ENCODE results near the gene DCAF10.
"Not testable (repeated sequence)": the region's sequence is repeated elsewhere in the genome, so short reads cannot be mapped to it uniquely, and the experiment has no call there.

DCAF10 gene

GRCh38 chr9:37909836-37910235 lies 109.2 kb downstream of the DCAF10 start:
- not testable (repeated sequence) for H3K9me3 ChIP-seq (ENCODE audit: low read length); H3K27me3 ChIP-seq (ENCODE audit: insufficient read depth, low read length); H2AFZ ChIP-seq (ENCODE audit: low read depth, low read length); H3K4me3 ChIP-seq (ENCODE audit: low read length); H3K36me3 ChIP-seq (ENCODE audit: insufficient read depth, low read length); H3K4me1 ChIP-seq (ENCODE audit: insufficient read depth, low read length)

- Histone ChIP-seq H3K4me3 (ENCODE audit: low read length) (no peak overlapping the region), H2AFZ (ENCODE audit: low read depth, low read length) (no peak overlapping the region), H3K4me1 (ENCODE audit: insufficient read depth, low read length) (no peaks in the 10 kb centered on the region), H3K9me3 (ENCODE audit: low read length) (no peaks in the 10 kb centered on the region), H3K27me3 (ENCODE audit: insufficient read depth, low read length) (no peaks in the 10 kb centered on the region), H3K36me3 (ENCODE audit: insufficient read depth, low read length) (no peaks in the 10 kb centered on the region)
These were observed 109.7 kb downstream of the DCAF10 start for GRCh38 chr9:37910271-37910670.

GRCh38 chr9:37911271-37911681 lies 110.7 kb downstream of the DCAF10 start:
- no peaks in the 10 kb centered on the region for H3K4me1 ChIP-seq (ENCODE audit: insufficient read depth, low read length)
- no peak overlapping the region for H2AFZ ChIP-seq (ENCODE audit: low read depth, low read length)
- H3K4me3 ChIP-seq (ENCODE audit: low read length) = no peak overlapping the region
- H3K9me3 ChIP-seq (ENCODE audit: low read length) = no peaks in the 10 kb centered on the region
- H3K36me3 ChIP-seq (ENCODE audit: insufficient read depth, low read length) = no peaks in the 10 kb centered on the region
- no peaks in the 10 kb centered on the region for H3K27me3 ChIP-seq (ENCODE audit: insufficient read depth, low read length)

DNA sequence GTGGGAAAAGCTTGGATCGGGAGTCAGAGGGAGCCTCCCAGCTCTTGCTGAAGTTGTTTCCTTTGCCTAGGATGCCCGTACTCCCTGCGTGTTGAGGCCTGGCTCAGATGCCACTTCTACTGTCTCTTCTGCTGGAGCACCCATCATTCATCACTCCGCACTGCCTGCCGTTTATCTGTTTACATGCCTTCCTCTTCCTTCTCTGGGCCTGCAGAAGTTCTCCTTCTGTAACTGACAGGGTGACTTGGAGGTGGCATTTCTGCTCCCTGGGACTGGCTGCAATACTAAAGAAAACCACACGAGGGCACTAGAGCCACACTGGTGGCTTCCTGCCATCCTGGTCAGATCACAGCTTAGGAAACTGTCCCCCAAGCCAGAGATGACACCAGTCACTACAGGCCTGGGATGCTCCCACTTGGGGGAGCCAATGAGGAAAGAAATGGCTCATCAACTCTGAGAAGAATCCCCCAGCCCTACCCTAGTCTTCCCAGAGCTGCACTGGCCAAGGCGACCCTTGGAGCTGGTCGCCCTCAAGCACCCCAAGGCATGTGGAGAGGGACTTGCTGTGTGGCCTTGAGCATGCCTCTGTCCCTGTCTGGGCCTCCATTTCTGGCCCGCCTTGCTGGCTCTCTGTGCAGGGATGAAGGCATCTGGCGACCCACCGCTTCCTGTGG lies 113.0 kb downstream of the DCAF10 start:
- Histone ChIP-seq H3K27me3 (ENCODE audit: insufficient read depth, low read length) (no peaks in the 10 kb centered on the region), H3K4me3 (ENCODE audit: low read length) (no peak overlapping the region), H3K36me3 (ENCODE audit: insufficient read depth, low read length) (no peaks in the 10 kb centered on the region), H3K4me1 (ENCODE audit: insufficient read depth, low read length) (peaks cover 7% of the 10 kb centered on the region), H2AFZ (ENCODE audit: low read depth, low read length) (no peak overlapping the region), H3K9me3 (ENCODE audit: low read length) (no peaks in the 10 kb centered on the region)

GRCh38 chr9:37914154-37914551 lies 113.6 kb downstream of the DCAF10 start:
- Histone ChIP-seq H3K4me1 (ENCODE audit: insufficient read depth, low read length) (peaks cover 8% of the 10 kb centered on the region), H3K36me3 (ENCODE audit: insufficient read depth, low read length) (no peaks in the 10 kb centered on the region), H3K4me3 (ENCODE audit: low read length) (no peak overlapping the region)

GRCh38 chr9:37914701-37915358 lies 114.2 kb downstream of the DCAF10 start:
- Histone ChIP-seq H3K27me3 (ENCODE audit: insufficient read depth, low read length) (no peaks in the 10 kb centered on the region), H2AFZ (ENCODE audit: low read depth, low read length) (no peak overlapping the region), H3K36me3 (ENCODE audit: insufficient read depth, low read length) (no peaks in the 10 kb centered on the region), H3K4me3 (ENCODE audit: low read length) (no peak overlapping the region), H3K4me1 (ENCODE audit: insufficient read depth, low read length) (peaks cover 15% of the 10 kb centered on the region), H3K9me3 (ENCODE audit: low read length) (no peaks in the 10 kb centered on the region)

More at GRCh38 chr9:37914154-37914551, 113.6 kb downstream of the DCAF10 start:
- Histone ChIP-seq H3K9me3 (ENCODE audit: low read length) (no peaks in the 10 kb centered on the region), H2AFZ (ENCODE audit: low read depth, low read length) (no peak overlapping the region), H3K27me3 (ENCODE audit: insufficient read depth, low read length) (no peaks in the 10 kb centered on the region)

GRCh38 chr9:37915911-37916470 lies 115.4 kb downstream of the DCAF10 start:
- Histone ChIP-seq H3K4me1 (ENCODE audit: insufficient read depth, low read length) (peaks cover 20% of the 10 kb centered on the region), H2AFZ (ENCODE audit: low read depth, low read length) (no peak overlapping the region), H3K27me3 (ENCODE audit: insufficient read depth, low read length) (no peaks in the 10 kb centered on the region), H3K4me3 (ENCODE audit: low read length) (no peak overlapping the region), H3K9me3 (ENCODE audit: low read length) (no peaks in the 10 kb centered on the region), H3K36me3 (ENCODE audit: insufficient read depth, low read length) (no peaks in the 10 kb centered on the region)

DNA sequence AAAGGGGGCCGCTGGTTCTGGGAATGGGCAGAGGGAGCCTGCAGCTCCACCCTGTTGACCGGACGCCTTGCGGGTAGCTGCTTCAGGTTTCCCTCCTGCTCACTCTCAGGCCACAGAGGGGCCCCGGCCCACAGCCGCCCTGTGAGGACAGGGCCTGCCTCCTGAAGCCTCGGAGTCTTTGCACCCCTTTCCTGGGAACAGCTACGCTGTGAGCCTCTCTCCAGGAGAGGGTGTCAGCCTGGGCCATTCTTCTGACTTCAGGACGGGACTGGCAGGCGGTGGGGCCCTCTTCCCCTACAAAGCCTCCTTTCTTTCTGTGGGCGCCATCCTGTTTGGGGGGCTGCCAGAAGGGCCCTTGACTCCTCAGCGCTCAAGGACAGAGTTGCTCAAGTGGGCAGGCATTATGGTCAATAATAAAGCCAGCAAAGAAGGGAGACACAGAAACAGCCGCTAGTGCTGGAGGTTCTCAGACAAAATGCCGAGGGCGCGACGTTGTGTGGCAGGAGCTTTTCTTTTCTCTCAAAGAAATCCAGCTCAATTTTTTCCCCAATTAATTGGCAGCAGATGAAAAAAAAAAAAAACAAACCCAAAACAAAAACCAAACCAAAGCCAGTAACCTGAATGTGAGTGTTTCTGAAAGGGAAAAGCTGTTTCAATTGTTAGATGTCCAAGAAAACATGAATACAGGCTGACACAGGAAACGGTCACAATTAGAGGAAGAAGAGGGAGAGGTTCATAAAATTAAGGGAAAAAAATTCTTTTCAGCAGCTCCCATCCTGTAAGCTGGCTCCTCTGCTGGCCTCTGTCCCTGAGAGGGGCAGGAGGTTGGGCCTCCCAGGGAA lies 116.1 kb downstream of the DCAF10 start:
- Histone ChIP-seq H3K9me3 (ENCODE audit: low read length) (no peaks in the 10 kb centered on the region), H3K4me1 (ENCODE audit: insufficient read depth, low read length) (peaks cover 24% of the 10 kb centered on the region), H3K27me3 (ENCODE audit: insufficient read depth, low read length) (no peaks in the 10 kb centered on the region), H3K36me3 (ENCODE audit: insufficient read depth, low read length) (no peaks in the 10 kb centered on the region), H3K4me3 (ENCODE audit: low read length) (no peak overlapping the region), H2AFZ (ENCODE audit: low read depth, low read length) (no peak overlapping the region)

Measured in neuron (in vitro differentiated cells).